Right kidney (tissue), 1 donor: ENCODE measurements around the gene ATG12.
"Not testable (repeated sequence)": the region's sequence is repeated elsewhere in the genome, so short reads cannot be mapped to it uniquely, and the experiment has no call there.

Source experiments
- DNase-seq: peaks from one replicate; pipeline ENCODE4 v3.0.0-alpha.2; 2016

Gene ATG12

DNA sequence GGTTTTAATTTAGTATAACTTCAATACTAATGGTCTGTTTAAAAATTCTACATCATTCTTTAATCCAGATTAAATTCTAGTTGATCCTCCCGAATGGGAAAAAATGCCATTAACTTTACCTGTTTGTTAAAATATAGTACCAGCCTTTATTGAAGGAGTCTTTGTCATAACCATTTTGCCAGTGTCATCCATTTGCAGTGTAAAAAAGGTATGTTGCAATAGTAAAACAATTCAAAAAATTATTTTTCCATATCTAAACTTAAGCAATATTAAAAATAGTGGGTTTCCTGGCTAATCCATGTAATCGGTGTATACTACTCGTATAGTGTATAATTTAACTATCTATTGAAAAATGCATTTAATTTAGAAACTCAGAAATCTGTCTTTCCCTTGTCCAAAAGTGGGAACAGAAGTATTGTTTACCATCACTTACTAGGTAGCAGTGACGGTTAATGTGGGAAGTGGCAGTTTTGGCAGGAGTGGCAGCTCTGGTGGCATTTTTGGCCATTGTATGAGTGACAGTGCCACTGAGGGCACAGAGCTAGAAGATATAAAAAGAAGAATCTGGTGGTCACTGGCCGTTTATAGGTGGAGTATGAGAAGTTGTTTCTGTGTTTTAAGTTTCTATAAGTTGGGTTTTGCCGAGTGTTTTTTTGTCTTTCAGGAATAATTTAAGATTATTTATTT, 2.2 kb upstream of the ATG12 start:
- DNase-seq: no peak

DNA sequence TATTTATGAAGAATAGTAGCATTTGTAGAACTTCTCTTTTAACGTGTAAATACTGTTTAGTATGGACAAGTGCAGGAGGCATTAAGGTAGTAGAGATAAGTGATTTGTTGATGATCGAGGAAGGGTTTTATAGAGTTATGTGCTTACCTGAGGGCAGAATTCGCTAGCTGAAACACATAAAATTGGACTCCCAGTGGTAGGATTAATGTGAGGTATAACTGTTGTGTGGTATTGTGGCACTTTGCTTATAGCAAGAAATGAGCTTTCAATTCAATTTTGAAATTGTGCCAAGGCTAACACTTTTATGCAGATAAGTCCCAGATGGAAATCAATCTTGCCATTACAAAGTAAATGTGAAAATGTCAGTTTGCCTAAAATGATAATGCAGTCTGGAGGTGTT, 1.6 kb upstream of the ATG12 start:
- no peak for DNase-seq

DNA sequence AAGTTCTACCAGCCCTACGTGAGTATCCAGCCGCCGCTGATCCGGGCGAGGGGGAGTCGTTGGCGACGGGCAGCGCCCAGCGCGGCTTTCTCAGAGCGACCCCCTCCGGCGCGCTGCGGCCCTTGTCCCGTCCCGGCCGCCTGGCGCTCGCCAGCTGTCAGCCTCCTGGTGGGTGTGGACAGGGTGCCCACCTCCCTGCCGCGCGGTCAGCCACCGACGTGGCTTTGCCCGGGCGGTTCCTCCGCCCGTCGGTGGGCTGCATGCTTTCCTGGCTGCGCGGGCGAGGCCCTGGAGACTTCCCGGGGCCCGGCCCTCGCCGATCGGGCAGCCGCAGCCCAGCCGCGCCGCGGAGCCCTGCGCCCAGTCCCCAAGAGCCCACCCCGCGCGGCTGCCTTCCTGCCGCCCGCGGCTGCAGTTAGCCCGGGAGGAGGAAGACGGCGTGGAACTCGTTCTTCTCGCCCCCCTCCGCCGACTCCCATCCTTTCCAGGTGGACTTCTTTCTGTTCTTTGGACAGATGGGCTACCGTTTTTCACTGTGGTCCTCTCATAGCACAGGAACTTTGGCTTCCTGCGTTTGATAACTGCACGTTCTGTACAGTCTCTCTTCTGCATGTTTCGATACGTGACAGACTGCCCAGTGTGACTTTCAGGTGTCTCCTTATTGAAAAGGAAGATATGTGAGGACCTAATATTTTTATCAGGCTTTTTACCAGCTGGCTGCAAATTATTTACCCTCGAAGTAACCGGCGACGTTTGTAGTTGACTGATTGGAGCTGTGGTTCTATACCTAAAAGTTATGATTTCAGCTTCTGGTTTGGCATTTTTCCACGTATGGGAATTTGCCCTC, 947 bp upstream of the ATG12 start:
- DNase-seq: peak; percentile 99

DNA sequence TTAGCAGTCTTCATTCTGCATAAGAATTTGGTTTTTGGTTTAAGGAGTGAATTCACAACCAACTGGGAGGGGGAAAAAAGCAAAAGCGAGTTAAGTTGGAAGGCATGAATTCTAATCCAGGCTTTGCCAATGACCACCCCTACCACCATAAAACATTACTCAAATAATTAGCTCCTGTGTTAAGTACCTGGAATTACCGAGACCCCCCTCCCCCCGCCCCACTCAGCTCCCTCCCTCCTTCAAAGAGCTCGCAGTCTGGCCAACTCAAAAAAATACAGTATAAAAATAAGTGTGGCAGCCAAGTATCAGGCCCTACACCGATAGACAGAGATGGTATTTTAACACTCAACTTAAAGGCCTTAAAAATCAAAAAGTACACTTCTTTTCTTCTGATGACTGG, 492 bp downstream of the ATG12 start:
- DNase-seq: no peak

DNA sequence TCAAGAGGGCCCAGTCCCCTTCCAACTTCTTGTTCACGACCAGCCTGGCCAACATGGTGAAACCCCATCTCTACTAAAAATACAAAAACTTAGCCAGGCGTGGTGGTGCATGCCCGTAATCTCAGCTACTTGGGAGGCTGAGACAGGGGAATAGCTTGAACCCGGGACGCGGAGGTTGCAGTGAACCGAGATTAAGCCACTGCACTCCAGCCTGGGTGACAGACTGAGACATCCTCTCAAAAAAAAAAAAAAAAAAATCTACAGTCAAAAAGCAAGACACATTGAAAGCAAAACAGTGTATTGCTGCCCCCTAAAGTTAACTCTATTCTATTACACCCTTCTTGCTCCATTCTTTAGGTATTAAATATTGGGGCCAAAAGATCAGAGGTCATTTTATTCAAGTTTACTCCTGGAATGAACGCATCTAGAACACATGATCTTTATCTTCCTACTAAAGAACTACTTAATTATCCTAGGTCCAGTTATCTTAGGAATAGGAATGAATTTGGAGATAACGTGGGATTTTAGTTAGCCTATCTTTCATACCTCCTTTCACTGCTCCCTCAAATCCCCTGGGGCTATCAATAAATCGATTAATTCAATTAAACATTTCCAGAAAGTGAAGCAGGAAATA, 2.4 kb downstream of the ATG12 start:
- DNase-seq: no peak

DNA sequence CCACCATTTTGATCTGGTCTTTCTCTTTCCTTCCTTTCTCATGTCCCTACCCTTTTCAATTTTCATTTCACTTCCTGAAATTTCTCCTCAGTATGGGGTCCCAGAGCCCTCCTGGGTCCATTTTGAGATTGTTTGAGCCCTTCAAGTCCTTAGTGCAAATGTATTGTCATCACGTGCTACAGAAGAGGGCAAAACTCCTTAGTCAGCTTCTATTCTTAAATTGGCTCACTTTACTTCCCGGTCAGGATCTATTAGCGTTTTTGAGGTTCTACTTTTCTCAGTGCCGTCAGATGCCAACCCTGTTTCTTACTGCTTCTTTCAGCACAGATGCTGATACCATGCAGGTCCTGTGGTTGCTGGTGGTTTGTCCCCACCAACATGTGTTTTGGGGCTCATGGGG, 5.9 kb downstream of the ATG12 start:
- no peak for DNase-seq

DNA sequence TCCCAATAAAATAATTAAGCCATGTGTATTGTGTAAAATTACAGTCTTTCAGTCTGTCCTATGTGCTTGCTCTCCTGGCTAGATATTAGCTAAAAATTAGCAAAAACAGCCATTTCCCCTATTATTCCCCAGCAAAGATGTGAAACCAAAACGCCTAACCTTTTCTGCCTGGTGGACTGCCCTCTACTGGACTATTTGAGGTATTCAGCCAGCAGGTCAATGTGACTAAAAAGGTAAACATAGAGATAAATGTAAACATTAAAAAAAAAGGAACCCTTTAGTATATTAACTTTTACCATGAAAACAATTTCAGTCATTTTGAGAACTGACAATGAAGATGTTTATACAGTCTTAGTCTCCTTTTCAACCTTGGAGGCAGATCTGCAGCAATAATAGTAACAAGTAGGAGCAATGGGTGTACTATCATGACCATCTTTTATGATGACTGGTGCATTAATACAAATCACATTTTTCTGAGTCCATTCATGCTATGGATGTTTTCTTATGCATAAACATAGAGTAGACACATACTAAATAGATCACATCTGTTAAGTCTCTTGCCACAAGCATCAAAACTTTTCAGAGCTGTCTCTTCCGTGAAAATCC, 10.1 kb downstream of the ATG12 start:
- DNase-seq: no peak

DNA sequence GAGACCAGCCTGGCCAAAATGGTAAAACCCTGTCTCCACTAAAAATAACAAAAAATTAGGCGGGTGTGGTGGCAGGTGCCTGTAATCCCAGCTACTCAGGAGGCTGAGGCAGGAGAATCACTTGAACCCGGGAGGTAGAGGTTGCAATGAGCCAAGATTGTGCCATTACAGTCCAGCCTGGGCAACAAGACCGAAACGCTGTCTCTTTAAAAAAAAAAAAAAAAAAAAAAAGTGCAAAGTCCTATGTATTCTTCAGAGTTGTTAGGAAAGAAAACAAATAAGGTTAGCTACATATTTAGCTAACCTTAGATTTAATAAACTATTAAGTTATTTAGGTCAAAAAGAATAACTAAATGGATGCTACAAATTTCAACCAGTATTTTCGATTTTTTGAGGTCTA, 11.5 kb downstream of the ATG12 start:
- no peak for DNase-seq

DNA sequence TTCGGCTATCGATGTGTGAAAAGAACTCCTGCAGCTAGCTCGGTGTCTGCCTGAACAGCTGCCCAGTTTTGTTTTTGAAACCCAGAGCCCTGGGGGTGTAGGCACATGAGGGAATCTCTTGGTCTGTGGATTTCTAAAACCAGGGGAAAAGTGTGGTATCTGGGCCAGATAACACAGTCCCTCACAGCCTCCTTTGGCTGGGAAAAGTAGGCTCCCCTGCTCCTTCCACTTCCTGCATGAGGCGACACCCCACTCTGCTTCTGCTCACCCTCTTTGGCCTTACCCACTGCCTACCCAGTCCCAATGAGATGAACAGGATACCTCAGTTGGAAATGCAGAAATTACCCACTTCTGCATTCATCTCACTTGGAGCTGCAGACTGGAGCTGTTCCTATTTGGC, 15.4 kb downstream of the ATG12 start:
- DNase-seq: no peak

DNA sequence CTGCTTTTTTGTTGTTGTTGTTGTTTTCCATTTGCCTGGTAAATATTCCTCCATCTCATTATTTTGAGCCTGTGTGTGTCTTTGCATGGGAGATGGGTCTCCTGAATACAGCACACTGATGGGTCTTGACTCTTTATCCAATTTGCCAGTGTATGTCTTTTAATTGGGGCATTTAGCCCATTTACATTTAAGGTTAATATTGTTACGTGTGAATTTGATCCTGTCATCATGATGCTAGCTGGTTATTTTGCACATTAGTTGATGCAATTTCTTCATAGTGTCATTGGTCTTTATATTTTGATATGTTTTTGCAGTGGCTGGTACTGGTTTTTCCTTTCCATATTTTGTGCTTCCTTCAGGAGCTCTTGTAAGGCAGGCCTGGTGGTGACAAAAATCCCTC, 16.4 kb downstream of the ATG12 start:
- not testable (repeated sequence) for DNase-seq

DNA sequence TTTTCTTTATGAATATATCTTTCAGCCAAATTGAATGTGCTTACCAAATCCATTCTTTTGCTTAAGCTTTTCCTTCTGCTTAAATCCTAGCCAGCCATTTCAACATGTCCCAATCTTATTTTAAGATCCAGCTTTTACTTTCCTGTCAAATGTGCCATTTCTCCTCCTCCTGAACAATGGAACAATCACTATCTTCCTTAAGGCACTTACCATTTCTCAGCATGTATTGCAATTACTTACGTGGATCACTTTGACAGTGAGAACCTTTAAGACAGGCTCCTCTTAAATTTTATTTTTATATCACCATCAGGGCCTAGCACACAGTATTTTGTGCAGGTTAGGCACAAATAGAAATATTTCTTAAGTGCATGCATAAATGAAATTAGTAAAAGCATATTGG, 20.5 kb downstream of the ATG12 start:
- DNase-seq: no peak

DNA sequence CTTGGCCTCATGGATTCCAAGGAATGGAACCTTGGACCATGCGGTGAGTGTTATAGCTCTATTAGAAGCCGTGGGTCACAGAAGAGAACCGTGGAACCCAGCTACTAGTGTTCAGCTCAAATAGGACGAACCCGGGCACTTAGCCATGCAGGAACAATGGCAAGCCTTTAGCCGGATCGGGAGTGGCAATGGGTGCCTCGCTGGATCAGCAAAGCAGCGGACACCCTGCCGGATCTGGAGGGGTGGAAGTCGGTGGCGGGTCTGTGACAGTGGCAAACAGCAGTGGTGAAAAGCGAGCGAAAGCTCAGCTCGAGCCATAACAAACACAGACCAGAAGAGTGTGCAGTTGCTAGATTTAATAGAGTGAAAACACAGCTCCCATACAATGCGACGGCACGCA, 22.5 kb downstream of the ATG12 start:
- no peak for DNase-seq

DNA sequence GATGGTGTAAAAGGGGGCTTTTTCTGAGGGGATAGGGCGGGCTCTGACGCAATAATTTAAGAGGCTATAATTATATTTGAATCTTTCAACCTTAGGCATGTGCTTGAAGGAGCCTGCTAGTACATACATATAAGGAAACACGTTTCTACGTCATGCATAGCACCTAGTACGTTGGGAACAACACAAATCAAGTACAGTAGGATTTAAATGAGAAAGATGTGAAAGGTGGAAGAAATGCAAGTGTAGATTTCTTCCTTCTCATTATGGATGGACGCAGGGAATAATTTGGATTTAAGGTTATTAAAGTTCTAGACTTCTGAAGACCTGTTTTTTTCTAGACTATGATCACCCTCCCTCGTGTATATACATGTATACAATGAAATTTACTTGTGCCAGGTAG, 24.0 kb downstream of the ATG12 start:
- no peak for DNase-seq

DNA sequence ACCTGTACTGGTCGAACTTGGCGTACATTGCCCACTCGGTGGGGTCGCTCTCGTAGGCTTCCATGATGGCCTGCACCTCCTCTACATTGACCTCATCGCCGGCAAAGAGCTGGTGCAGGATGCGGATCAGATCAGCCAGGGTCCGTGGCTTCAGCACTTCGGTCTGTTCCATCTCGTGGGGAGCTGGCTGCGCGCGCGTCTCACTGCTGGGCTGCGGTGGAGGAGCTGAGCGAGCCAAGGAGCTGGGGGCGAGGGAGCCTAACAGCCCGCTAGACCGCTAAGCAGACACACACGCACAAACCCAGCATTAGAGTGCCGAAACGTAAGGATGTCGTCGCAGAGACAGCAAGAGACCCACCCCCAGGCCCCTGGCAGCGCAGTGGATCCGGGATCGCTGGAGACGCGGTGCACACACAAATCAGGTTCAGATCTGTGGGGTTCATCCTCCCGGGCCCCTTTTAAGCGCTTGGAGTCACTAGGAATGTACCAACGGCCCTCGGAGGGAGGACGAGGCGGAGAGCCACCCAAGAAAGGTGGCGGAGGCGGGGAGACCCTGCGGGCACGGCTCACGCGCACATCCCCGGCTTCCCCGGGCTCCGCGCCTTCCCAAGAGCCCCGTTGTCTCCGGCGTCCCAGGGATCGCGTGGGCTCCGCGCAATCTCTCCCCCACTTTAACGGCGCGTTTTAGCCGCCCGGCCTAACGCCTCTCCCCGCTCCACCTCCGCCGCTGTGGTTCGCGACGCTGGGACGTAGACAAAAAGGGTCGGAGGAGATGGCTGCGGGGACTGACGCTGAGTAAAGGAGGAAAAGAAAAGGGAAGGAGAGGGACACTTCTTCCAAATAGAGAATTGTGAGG, 24.9 kb downstream of the ATG12 start, which contains the start of gene CDO1:
Gene CDO1, minus strand, starts transcription at position 434 of the 856 bp plus-strand sequence. Its CDS starts 262 bp downstream, at position 172.
- DNase-seq: peak; percentile 96

DNA sequence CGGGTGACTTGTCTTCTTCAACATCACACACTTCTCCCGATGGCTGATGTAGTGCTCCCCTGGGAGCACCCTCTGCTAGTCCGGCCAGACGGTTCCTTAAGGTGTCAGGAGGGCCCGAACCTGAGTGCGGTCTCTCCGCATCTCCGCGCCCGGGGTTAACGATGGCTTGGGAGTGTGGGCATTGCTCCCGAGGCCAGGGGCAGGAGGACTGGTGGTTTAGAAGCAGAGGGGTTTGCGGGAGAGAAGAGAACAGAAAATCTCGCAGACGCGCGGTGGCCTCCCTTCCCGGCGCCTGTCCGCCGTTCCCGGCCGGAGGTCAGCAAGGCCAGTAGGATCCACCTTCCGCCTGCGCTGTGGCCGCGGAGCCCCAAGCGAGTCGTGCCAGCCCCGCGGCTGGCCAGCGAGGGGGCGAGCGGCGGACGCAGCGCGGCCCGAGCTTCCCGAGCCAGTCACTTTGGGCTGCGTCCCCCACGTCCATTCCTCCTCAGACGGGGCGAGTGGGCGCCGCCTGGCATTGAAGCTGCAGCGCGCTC, 25.6 kb downstream of the ATG12 start:
- no peak for DNase-seq

DNA sequence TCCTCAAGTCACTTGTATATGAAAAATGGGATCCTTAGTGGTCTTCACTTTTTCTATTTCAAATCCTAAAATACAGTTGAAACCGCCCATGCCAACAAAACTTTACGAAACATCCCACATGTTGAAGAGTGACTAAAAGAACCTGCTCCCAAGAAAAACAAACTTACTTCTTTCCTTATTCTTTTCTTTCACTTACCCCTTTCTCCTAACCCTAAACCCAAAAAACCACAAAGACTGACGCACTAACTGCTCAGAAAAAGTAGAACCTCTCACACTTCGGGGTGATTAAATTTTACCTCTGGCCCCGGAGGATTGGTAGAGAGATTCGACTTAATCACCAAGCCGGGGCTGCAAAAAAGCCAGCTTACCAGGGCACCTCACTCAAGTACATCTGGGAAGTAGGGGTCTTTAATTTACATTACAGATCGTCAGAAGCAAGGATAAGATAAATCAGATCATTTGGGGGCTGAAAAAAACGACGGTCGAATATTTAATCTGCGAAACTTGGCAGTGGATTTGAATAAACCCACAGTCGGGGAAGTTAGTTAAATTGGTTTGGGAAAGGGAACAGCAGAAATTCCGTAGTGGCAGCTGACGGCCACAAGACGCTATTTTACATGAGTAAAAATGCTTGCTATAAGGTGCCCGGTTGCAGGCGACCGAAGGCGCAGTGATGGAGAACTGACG, 26.2 kb downstream of the ATG12 start:
- DNase-seq: no peak

DNA sequence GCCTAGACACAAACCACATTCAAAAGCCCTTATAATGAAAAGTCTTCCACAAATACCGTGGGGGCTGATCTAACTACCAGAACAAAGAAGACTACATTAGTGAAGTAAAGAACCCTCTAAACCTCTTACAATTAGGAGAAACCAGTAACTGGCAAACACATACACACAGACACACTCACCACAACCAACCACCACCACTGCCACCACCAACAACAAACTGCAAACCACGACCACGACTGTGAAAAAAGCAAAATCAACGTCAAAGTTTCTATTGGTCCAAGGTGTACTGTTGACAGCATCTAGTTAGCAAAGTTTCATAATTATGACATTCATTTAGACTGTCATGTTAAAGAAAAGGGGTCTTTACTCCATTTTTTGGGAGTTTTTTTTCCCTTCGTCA, 27.6 kb downstream of the ATG12 start:
- no peak for DNase-seq

DNA sequence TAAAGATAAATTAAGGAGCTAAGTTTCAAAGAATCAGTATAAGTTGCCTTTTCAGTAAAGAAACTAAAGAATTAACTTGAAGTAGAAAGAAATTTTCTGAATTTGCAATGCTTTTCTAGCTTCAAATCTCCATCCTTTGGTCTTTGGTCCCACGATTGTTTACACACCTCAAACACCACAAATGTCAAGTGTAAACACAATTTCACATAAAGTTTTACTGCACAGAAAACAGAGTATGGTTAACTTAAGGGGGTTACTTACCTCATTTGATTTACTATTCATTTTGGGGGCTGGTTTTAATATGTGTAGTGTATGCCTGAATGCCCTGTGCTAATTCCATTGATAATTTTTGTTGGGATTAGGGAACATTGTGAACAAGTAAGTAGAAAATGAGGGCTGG, 29.0 kb downstream of the ATG12 start:
- no peak for DNase-seq

DNA sequence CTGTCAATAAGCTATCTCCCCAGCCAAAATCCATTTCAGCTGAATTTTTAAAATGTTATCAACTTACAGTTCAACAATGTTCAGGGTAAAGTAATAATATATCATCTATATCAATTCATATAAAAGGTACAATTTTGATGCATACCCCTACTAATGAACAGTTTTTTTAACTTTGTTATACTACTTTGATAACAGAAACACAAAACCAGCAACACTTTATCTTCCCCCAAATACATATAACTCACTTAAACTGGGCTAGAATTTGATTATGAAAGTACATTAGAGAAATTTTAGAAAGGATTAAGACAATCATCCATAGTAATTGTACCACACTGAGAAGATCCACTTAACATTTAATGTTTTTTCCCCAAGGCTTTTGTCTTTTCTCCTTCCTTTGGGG, 30.0 kb downstream of the ATG12 start:
- no peak for DNase-seq

DNA sequence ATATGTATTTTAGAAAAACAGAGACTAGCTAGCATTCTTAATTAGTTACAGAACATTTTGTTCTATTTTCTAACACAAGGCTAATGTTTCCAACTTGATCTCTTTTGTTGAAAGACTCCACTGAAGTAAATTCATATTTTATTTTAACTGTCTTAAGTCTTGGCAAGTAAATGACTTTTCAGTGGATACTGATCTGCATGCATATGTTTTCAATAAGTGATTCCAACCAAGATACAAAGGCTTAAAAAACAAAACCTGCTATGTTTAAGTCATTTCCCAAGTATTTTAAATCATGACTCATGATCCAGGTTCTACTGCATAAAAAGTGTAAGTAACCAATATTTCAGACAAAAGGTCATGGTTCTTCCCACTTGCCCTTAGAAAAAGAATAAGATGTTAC, 30.6 kb downstream of the ATG12 start:
- no peak for DNase-seq

DNA sequence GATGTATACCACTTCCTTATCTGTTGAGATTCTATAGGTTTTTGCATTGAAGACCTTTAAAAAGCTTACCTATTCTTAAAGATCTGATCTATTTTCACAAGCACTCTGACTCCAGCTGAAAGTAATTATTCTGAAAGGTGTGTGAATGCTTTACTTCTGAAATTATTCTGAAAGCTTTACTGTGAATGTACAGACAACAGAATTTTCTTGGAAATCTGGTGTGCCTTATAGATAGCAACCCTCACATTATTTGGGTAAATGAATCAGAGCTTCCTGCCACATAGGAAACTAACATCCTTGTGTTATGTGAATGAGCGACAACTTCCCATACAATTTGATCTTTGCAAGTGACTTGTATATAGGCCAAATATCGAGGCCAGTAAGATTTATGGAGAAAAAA, 31.4 kb downstream of the ATG12 start:
- DNase-seq: no peak
